ENCODE results near the gene ENTPD1.
A peak's percentile ranks its signal among the peaks of the same experiment; 100 is the strongest.
"Not testable (repeated sequence)": the region's sequence is repeated elsewhere in the genome, so short reads cannot be mapped to it uniquely, and the experiment has no call there.

ENTPD1 gene

DNA sequence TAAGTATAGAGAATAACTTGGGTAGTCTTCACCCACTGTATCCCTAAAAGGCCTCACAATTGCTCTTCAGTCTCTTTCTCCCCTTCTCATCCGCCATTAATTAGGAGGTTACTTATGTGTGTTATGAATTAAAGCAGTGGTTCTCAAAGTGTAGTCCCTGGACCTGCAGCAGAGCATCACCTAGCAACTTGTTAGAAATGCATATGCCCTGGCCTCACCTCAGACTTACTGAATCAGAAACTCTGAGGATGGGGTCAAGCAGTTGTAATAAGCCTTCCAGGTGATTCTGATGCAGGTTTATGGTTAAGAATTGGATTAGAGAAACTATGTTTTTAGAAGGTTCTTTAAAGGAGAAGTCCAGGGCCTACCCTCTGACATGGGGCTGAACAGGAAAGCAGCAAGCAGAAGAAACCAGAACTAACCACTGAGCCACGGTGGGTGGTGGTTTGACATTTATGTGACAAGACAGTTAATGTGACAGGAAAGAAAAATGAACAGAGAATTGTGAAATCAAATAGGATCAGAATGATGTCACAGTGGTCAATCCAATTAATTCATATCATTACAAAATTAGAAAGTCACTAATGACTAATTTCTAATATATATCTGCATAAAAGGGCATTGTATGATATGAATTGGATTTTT lies 37.6 kb downstream of the ENTPD1 start:
- DNase-seq = no peak

DNA sequence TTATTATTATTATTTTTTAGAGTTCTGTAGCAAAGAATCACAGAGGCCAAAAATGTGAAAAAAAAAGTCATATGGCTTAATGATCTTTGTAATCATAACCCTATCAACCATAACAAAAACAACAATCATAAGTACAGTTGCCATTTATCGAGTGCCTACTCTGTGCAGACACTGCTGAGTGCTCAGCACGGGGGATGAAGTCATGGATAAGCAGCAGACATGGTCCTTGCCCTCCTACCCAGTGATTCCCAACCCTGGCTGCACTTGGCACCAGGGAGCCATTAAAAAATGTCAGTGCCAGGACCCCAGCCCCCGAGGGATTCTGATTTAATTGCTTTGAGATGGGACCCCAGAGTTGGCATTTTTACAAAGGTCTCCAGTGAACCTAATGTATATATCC lies 38.2 kb downstream of the ENTPD1 start:
- DNase-seq = no peak

DNA sequence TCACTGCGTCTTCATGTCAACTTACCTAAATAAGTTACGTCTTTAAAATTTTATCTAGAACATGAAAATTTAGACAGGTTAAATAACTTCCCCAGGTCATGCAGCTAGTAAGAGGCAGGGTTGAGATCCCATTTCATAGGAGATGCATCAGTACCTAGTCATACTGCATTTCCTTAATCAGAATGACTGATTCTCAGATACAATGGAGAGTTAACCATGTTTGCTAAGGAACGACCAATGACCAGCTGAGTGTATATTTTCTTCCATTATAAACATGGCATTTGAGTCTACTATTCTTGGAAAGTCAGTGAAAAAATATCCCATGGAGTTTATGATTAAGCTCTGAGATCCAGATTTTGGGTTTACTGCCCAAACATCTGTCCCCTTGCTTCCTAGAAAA lies 39.6 kb downstream of the ENTPD1 start:
- DNase-seq = no peak

DNA sequence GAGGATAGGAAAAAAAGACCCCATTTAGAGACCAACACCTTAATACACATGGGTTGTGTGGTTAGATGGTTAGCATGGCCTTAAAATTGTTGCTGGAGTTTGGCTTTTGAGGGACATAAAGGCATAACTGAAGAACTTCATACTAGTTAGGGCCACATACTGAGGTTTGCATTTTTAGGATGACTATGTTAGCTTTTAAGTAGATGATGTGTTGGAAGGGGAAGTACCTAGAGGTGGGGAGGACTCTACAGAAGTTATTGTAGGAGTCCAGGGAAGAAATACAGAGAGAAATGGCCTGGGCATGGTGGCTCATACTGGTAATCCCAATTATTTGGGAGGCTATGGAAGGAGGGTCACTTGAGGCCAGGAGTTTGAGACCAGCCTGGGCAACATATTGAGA lies 40.5 kb downstream of the ENTPD1 start:
- DNase-seq = no peak

DNA sequence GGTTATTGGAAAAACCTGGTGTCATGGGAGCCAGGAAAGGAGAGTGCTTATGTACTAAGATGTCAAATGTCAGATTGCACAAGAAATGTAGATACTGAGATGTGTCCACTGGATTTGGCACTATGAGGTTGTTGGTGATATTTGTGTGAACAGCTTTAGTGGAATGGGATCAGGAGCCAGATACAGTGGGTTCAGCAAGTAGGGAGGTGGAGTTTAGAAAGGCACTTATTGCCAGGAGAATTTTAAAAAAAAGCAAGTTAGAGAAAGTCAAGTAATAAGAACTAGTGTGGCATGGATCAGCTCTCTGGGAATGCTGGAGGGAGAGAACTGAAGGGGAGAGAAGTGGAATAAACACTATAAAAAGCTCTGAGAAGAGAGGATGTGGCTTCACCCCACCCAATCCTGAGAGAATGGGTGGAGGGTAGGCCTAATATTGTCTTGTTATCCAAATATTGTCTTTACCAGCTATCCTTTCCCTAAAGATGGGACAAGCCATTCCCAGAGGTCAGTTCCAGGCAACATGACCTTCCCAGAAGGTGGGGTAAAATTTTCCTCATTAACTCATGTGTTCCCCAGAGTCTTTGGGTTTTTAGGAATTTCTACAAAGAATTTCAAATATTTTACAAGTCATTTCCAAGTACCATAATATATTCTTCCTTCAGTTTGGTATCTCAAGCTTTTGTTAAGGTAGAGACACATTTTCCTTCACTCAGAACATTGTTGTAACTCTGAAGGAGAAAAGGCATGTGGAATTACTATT lies 42.3 kb downstream of the ENTPD1 start:
- no peak for DNase-seq

DNA sequence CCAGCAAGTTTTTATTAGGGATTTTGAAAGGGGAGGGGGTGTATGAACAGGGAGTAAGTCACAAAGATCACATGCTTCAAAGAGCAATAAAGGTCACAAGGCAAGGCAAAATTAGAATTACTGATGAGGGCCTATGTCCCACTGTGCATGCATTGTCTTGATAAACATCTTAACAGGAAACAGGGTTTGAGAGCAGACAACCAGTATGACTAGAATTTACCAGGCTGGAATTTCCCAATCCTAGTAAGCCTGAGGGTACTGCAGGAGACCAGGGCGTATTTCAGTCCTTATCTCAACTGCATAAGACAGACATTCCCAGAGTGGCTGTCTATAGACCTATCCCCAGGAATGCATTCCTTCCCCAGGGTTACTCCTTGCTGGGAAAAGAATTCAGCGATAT lies 44.3 kb downstream of the ENTPD1 start:
- DNase-seq = not testable (repeated sequence)

DNA sequence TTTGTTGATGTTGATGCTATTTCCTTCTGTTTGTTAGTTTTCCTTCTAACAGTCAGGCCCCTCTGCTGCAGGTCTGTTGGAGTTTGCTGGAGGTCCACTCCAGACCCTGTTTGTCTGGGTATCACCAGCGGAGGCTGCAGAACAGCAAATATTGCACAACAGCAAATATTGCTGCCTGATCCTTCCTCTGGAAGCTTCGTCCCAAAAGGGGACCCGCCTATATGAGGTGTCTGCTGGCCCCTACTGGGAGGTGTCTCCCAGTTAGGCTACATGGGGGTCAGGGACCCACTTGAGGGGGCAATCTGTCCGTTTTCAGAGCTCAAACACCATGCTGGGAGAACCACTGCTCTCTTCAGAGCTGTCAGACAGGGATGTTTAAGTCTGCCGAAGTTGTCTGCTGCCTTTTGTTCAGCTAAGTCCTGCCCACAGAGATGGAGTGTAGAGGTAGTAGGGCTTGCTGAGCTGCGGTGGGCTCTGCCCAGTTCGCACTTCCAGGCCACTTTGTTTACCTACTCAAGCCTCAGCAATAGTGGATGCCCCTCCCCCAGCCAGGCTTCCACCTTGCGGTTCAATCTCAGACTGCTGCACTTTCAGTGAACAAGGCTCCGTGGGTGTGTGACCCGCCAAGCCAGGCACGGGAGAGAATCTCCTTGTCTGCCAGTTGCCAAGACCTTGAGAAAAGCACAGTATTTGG lies 50.9 kb downstream of the ENTPD1 start:
- DNase-seq = not testable (repeated sequence)

DNA sequence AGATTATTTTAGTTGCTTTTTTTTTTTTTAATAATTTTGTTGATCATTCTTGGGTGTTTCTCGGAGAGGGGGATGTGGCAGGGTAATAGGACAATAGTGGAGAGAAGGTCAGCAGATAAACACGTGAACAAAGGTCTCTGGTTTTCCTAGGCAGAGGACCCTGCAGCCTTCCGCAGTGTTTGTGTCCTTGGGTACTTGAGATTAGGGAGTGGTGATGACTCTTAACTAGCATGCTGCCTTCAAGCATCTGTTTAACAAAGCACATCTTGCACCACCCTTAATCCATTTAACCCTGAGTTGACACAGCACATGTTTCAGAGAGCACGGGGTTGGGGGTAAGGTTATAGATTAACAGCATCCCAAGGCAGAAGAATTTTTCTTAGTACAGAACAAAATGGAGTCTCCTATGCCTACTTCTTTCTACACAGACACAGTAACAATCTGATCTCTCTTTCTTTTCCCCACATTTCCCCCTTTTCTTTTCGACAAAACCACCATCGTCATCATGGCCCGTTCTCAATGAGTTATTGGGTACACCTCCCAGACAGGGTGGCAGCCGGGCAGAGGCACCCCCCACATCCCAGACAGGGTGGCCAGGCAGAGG lies 52.8 kb downstream of the ENTPD1 start:
- DNase-seq = not testable (repeated sequence)

DNA sequence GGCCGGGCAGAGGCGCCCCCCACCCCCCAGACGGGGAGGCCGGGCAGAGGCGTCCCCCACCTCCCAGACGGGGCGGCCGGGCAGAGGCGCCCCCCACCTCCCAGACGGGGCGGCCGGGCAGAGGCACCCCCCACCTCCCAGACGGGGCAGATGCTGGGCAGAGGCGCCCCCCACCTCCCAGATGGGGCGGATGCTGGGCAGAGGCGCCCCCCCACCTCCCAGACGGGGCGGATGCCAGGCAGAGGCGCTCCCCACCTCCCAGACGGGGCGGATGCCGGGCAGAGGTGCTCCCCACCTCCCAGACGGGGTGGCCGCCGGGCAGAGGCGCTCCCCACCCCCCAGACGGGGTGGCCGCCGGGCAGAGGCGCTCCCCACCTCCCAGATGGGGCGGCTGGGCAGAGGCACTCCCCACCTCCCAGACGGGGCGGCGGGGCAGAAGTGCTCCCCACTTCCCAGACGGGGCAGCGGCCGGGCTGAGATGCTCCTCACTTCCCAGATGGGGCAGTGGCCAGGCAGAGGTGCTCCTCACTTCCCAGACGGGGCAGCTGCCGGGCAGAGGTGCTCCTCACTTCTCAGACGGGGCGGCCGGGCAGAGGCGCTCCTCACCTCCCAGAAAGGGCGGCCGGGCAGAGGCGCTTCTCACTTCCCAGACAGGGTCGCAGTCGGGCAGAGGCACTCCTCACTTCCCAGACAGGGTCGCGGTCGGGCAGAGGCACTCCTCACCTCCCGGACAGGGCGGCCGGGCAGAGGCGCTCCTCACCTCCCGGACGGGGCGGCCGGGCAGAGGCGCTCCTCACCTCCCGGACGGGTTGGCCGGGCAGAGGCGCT lies 53.6 kb downstream of the ENTPD1 start:
- DNase-seq = no peak

DNA sequence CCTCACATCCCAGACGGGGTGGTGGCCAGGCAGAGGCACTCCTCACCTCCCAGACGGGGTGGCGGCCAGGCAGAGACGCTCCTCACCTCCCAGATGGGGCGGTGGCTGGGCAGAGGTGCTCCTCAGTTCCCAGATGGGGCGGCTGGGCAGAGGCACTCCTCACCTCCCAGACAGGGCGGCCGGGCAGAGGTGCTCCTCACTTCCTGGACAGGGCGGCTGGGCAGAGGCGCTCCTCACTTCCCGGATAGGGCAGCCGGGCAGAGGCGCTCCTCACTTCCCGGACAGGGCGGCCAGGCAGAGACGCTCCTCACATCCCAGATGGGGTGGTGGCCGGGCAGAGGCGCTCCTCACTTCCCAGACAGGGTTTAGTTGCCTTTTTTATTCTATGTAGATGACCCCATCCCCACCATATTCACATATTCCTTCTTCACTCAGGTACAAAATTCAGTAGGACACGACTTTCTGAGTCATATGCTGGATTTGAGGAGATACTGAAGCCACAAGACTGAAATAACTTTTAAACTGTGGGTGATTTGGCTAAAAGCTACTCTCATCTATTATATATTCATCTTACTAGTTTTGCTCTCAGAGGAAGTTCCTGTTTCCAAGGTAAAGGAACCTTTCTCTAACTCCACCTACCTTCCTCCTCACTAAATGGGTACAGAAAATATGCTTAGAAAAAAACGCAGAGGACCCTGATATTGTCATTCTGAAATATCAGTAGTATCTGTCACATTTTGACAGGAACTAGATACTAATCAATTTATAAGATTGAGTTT lies 54.4 kb downstream of the ENTPD1 start:
- no peak for DNase-seq

DNA sequence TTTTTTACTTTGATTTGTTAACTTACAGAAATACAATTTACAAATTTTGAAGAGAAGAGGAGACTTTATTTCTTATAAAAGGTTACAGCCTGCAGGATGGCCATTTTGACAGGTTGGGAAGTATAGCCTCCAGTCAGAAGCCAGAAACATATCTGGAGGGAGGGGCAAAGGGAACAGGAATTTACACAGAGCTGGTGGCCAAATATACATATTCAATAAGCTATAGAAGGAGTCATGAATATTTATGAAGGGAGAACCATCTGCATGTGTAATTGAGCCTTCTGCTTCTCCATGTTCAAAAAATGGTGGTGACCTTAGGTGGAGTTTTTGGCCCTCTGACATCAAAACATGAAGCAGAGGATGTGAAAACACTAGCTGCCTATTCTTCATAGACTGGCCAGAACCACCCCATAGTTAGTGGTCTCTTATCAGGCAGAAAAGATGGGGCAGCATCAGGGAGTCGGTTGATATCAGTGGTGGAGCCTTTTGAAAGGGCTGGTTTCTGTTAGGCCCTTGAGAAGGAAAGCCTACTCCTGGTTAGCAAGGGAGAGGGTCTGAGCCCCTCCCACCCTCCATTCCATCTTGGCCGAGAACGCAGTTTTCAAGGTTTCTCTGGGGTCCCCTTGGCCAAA lies 57.2 kb downstream of the ENTPD1 start:
- DNase-seq = no peak

DNA sequence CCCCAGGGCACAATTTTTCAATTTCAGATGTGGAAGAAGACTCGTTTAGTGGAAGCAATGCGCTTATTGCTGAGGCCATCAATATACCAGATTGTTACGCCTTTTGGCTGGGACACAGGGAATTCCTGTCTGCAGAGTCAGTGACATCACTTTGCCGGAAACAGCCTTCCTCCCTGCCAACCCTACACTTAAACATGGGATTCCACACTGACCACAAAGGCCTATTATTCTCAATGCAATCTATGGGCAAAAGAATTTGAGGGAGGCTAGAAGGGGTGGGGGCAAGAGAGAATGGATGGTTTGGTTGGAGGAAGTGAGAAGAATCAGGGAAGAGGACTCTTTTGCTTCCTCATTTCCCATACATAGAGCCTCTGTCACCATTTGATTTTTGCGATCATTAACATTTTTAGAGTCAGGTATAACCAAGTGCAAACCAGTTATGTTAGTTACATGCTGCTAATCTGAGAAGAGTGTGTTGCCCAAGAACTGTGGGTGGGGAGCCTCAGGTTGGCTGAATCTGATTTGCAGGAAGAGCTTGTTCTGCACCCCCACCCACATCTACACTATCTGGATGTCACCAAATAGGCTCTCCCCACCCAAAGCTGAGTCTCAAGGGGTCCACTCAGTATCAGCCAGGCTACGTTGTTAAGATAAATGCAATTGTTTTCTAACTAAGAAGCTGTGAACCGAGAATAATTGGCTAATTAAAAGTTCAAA lies 58.2 kb downstream of the ENTPD1 start:
- DNase-seq = peak in 1 of 58 donors; percentile 18

DNA sequence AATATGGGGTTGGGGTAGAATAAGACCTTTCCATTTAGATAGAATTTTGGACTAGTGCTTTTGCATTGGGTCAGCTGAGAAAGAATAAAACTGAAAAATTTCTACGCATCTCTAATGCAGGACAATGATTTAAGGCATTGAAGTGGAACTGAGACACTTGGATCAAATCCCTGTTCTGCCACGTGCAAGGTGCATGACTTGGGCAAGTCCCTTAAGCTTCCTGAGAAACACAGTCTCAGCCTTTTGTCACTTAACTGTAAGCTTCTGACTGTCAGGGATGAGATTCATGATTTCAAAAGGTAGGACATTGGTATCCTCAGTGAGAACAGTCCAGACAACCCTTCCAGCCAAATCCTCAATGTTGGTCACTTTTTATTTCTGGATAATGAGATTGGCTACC lies 59.2 kb downstream of the ENTPD1 start:
- DNase-seq = no peak

DNA sequence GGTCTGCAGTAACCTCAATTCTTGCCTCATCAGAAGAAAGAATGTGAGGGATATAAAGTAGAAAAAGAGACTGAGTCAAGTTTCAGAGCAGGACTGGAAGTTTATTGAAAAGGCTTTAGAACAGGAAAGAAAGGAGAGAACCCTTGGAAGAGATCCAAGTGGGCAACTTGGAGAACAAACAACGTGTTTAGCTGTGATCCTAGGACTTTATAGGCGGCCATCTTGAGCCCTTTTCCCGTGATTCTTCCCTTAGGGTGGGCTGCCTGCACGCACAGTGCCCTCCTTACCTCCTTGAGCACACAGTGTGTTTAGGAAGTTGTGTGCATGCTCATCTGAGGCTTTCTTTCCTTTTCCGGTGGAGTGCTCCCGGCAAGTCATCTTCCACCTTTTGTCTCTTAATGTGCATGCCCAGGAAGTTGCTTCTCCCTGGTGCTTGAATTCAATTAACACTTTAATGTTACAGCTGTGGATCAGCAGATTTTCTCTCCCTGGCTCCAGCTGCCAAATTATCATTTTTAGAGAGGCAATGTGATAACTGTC lies 59.8 kb downstream of the ENTPD1 start:
- peak in 1 of 58 donors; percentile 18 for DNase-seq

DNA sequence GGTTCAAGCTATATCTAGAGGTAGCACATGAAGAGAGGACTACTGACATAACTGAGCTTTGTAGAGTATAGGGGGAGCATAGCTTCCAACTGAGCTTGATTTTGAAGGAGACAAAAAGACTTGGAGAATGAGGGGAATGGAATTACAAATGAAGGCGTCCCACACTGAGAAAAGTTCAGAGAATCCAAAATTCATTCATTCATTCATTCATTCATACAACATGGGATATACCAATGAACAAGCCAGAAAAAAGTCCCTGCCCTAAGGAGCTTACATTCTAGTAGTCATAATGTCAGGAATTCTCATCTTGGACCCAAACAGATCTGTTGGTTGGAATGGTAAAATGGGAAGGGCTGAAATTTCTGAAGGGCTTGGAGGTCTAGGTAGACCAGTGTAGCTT lies 62.0 kb downstream of the ENTPD1 start:
- no peak for DNase-seq

DNA sequence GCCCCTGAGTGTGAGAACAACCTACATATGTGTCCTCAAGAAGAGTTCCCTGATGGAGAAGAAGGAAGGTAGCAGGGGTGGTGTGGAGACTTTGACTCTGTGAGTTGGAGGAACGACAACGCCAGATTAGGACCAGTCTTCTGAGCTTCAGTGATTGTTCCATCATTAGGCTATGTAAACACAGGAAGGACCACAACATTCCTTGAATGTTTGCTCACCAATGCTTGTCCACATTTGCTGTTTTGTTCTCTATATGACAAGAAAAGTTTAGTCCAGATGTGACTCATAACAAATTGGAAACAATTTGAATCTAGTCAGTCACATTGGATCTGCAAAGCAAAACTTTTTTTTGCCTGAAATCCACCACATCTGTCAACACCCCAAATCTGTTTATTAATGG lies 62.7 kb downstream of the ENTPD1 start:
- no peak for DNase-seq

DNA sequence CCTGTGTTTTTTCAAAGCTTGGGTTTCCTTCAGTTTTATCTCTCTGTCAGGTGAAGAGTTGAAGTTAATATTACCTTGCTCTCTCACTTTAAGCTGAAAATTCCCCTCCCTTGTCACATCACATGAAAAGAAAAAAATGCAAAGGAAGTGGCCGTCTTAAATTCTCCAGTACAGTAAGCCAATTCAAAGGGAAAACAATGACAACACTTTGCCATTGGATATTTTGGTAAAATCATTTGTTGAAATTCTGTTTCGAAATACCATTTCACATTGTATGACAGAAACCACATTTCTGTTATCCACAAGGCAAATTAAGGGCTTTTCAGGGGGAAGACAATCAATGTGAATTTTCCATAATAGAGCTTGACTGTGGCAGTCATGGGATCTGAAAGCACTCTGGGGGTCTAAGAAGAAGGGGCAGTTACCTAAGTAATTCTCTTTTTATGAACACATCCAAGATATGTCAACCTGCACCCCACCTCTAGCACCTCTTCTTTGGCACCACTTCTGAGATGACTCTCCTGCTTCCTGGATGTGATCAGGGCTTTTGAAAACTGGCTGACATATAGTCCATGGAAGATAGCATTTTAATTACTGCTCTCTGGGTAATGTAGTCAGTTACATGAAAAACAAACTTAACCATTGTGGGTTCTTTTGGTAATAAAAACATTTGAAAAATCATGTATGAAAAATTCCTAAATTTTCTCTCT lies 63.8 kb downstream of the ENTPD1 start:
- DNase-seq = no peak

DNA sequence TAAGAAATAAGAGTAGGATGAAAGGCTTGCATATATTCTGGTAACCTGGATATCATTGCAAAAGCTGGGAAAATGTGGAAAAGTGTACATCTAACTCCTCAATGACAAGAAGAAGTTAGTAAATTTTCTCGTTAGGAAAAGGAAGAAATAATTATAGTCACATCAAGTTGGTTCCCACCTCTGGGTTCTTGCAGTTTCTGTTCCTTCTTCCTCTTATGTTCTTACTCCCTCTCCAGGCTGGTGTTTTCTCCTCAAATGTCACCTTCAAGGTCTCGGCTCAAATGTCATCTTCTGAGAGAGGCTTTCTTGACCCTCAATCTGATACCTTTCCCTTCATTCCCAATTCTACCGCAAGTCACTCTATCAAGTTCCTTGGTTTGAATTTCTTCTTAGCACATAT lies 64.4 kb downstream of the ENTPD1 start:
- no peak for DNase-seq

All from anterior cingulate cortex (tissue), 58 donors.